PC-3 (cell line): ENCODE data around the gene SLC39A10. TPM values are rescaled to one million over a fixed set of nuclear protein-coding genes. Genes with fewer than 3 reads are reported as not detected.

ENCODE experiments used
- ATAC-seq: fragments of 200-7000 bp; cut with Tn5 transposase; 2 replicates; pipeline ENCODE4 v1.9.1; 2020; ENCODE audit warnings: mild to moderate bottlenecking, moderate library complexity
- BruUV-seq: library from RNA; stranded (reverse); fragments of 400-500 nt; replicated peaks from 2 replicates; lab custom pipeline; 2021; lab: Mats Ljungman, UMichigan
- CTCF ChIA-PET: fragments of 300-600 bp; sonication (Branson Sonifier 250); formaldehyde crosslinking; loops from one replicate; lab custom pipeline; 2022; ENCODE audit warnings: antibody characterized with exemption; lab: Charles Lee
- POLR2A ChIA-PET: fragments of 300-600 bp; sonication (Branson Sonifier 250); formaldehyde crosslinking; loops from one replicate; lab custom pipeline; 2022; ENCODE audit warnings: antibody characterized with exemption; ENCODE audit not compliant: unreplicated experiment; lab: Charles Lee
- DNase-seq: peaks from one replicate; pipeline ENCODE4 v3.0.0-alpha.2; 2015
- H2AFZ ChIP-seq: fragments of 300-600 bp; sonication (generic); 2 replicates; pipeline ENCODE4 v1.6.0; 2016; ENCODE audit warnings: antibody characterized with exemption, low read length
- H3F3A ChIP-seq: fragments of 300-600 bp; sonication (generic); one replicate; pipeline ENCODE4 v1.6.0; 2017; ENCODE audit warnings: antibody characterized with exemption, low read length, control low read depth, mild to moderate bottlenecking; ENCODE audit not compliant: unreplicated experiment
- H3K27ac ChIP-seq: fragments of 300-600 bp; sonication (generic); 2 replicates; pipeline ENCODE4 v1.5.1; 2016; ENCODE audit warnings: mild to moderate bottlenecking, low read length
- H3K27me3 ChIP-seq: fragments of 300-600 bp; sonication (generic); 2 replicates; pipeline ENCODE4 v1.6.1; 2016; ENCODE audit warnings: low read length, mixed read lengths
- H3K36me3 ChIP-seq: fragments of 300-600 bp; sonication (generic); 2 replicates; pipeline ENCODE4 v1.6.1; 2016; ENCODE audit warnings: low read depth, mixed run types, low read length, mixed read lengths
- H3K4me1 ChIP-seq: fragments of 300-600 bp; sonication (generic); 2 replicates; pipeline ENCODE4 v1.5.1; 2016; ENCODE audit warnings: low read length; ENCODE audit not compliant: insufficient read depth
- H3K4me2 ChIP-seq: fragments of 300-600 bp; sonication (generic); 2 replicates; pipeline ENCODE4 v1.6.0; 2016; ENCODE audit warnings: low read length
- H3K4me3 ChIP-seq: fragments of 300-600 bp; sonication (generic); 2 replicates; pipeline ENCODE4 v1.5.1; 2016; ENCODE audit warnings: mild to moderate bottlenecking, low read length, mixed read lengths
- H3K79me2 ChIP-seq: fragments of 300-600 bp; sonication (generic); 2 replicates; pipeline ENCODE4 v1.6.1; 2017; ENCODE audit warnings: low read length, mixed read lengths
- H3K9ac ChIP-seq: fragments of 300-600 bp; sonication (generic); 2 replicates; pipeline ENCODE4 v1.6.0; 2016; ENCODE audit warnings: mild to moderate bottlenecking, low read length
- H3K9me2 ChIP-seq: fragments of 300-600 bp; sonication (generic); replicated peaks from 2 replicates; pipeline ENCODE4 v1.6.1; 2016; ENCODE audit warnings: mixed run types, low read length, mixed read lengths
- H3K9me3 ChIP-seq: fragments of 300-600 bp; sonication (generic); 2 replicates; pipeline ENCODE4 v1.6.1; 2016; ENCODE audit warnings: low read length, mixed read lengths
- H4K20me1 ChIP-seq: fragments of 300-600 bp; sonication (generic); 2 replicates; pipeline ENCODE4 v1.6.1; 2016; ENCODE audit warnings: low read length, mixed read lengths
- CTCF ChIP-seq: fragments of 300-600 bp; sonication (generic); conservative IDR thresholded peaks from 2 replicates; pipeline ENCODE4 v1.5.1; 2017; ENCODE audit warnings: antibody characterized with exemption, low read depth, mild to moderate bottlenecking, low read length
- EZH2 ChIP-seq: fragments of 300-600 bp; sonication (generic); IDR thresholded peaks from one replicate; pipeline ENCODE4 v1.6.1; 2017; ENCODE audit warnings: antibody characterized with exemption, mild to moderate bottlenecking, low read length; ENCODE audit not compliant: unreplicated experiment
- EZH2phosphoT487 ChIP-seq: fragments of 300-600 bp; sonication (generic); IDR thresholded peaks from 2 replicates; pipeline ENCODE4 v1.6.1; 2018; ENCODE audit warnings: mild to moderate bottlenecking, antibody characterized with exemption, low read length, borderline replicate concordance
- intact Hi-C: fragments of 100-400 bp; cut with micrococcal nuclease; formaldehyde crosslinking; loops from 2 replicates; pipeline ENCODE4 v1.9.0; 2023
- total RNA-seq: library from RNA; depleted of rRNA; stranded (reverse); fragments of >200 nt; gene quantifications from 2 replicates; pipeline ENCODE4 v1.2.3, GENCODE V29; 2014

SLC39A10 gene
- total RNA-seq, 1 experiment from 2014 or later, result 18.6 TPM

DNA sequence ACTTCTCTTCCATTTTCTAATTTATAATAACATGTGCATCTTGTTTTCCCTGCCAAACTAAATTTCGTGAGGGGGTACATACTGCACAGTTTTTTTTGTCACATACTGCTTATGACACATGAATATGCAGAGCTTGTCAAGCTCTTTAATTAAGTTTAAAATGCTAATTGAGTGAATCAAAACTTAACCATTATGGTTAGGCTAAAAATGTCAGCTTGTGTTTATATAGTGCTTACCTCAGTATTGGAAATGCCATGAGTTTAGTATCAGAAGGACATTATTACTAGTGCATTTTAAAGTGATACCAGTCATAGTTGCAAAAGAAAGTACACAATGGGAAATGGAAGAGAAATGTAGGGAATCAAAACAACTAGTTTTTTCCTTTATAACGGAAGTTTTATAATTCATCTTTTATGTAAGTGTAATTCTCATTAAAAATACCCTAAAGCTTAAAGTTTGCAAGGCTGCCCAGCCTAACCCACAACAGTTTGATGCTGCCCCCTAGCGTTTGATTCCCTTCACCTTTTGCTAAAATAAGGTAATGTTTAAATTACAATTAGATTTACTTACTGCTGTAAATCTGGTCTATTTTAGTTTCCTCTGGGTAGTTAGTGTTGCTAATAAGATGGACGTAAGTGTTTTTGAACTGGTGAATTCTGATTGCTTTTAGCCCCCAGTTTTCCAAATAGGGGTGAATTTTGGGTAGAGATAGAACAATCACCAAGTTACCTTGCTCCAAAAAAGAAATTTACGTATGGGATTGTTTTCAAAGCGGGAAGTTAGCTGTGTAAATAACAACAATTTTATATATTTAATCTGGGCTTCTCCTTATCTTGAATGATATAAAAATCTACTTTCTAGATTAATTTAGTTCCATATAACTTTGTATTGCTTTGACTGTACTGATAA lies 3.2 kb downstream of the SLC39A10 start:
- DNase-seq (peak; percentile 85), ATAC-seq (no peak)
- intact Hi-C loops, result loop anchor here (1.0 to 10.0 kb wide), 7 partner anchors 84 to 963 kb away; no protein-coding TSS in a partner anchor
- H3K36me3 ChIP-seq, result no peaks in the 10 kb centered on the region
- peak overlapping the region; percentile 98; the same call in 1 of the 2 replicates for H3K9ac ChIP-seq
- H3K4me1 ChIP-seq, result peaks cover 25% of the 10 kb centered on the region
- H3K27me3 ChIP-seq, result no peaks in the 10 kb centered on the region
- BruUV-seq, result no TSS peak
- peak overlapping the region; percentile 78; the same call in 1 of the 2 replicates for H3K27ac ChIP-seq
- POLR2A ChIA-PET, result interaction anchor here (0.6 kb wide), 1 partner anchor 29 kb away, joined by 4 read pairs; no protein-coding TSS in a partner anchor
- peak overlapping the region; percentile 88 for H3K4me3 ChIP-seq
- no peak for TF ChIP-seq EZH2
- TF ChIP-seq EZH2phosphoT487, result no peak
- peak; percentile 93 for TF ChIP-seq CTCF
- H3K4me2 ChIP-seq, result peak overlapping the region; percentile 91
- H3K9me3 ChIP-seq, result no peaks in the 10 kb centered on the region
- CTCF ChIA-PET, result interaction anchor here (0.5 to 1.5 kb wide), 7 partner anchors 68 to 1038 kb away, joined by 3 to 9 read pairs (median 4); no protein-coding TSS in a partner anchor
- no peaks in the 10 kb centered on the region for H3F3A ChIP-seq
- peaks cover 35% of the 10 kb centered on the region for H3K79me2 ChIP-seq
- H4K20me1 ChIP-seq, result peaks cover 19% of the 10 kb centered on the region
- no peak overlapping the region for H2AFZ ChIP-seq
- no peaks in the 10 kb centered on the region for H3K9me2 ChIP-seq

DNA sequence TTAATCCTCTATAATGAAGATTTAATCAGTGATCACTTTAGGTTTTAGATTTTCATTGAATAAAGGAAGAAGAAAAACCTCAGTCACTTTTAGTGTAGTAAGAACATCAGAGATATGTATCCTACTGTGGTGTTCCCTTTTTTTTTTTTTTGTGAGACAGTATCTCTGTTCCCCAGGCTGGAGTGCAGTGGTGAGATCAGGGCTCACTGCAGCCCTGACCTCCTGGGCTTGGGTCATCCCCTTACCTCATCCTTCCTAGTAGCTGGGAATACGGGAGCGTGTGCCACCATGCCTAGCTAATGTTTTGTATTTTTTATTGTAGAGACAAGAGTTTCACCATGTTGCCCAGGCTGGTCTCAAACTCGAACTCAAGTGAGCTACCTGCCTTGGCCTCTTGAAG lies 5.1 kb downstream of the SLC39A10 start:
- H3K79me2 ChIP-seq, result peaks cover 35% of the 10 kb centered on the region
- H2AFZ ChIP-seq, result no peak overlapping the region
- H3K27ac ChIP-seq, result no peak overlapping the region
- intact Hi-C loops, result loop anchor here (10.0 kb wide), 1 partner anchor 837 kb away; no protein-coding TSS in a partner anchor
- no peaks in the 10 kb centered on the region for H3K27me3 ChIP-seq
- ChIA-PET POLR2A (no interaction called here), CTCF (interaction anchor here (0.6 kb wide), 1 partner anchor 276 kb away, joined by 3 read pairs; no protein-coding TSS in a partner anchor)
- ATAC-seq (no peak), DNase-seq (no peak)
- BruUV-seq, result no TSS peak
- H3K9me2 ChIP-seq, result no peaks in the 10 kb centered on the region
- peaks cover 19% of the 10 kb centered on the region for H3K4me1 ChIP-seq
- no peak overlapping the region for H3K4me3 ChIP-seq
- no peaks in the 10 kb centered on the region for H3F3A ChIP-seq
- TF ChIP-seq EZH2phosphoT487 (no peak), CTCF (no peak), EZH2 (no peak)
- H3K36me3 ChIP-seq, result no peaks in the 10 kb centered on the region
- peaks cover 19% of the 10 kb centered on the region for H4K20me1 ChIP-seq
- H3K9me3 ChIP-seq, result no peaks in the 10 kb centered on the region
- no peak overlapping the region for H3K9ac ChIP-seq
- no peak overlapping the region for H3K4me2 ChIP-seq
